ENCODE measurements around the gene PTH.

GRCh38 chr11:13479688-13480087, 16.1 kb downstream of the PTH start:
- TF ChIP-seq CTCF (IDR thresholded peaks at IDR 0.05; ENCODE audit: insufficient read depth, low read depth, low read length) (no peak), EZH2 (IDR thresholded peaks at IDR 0.05; ENCODE audit: insufficient read depth, low read length) (no peak)

Measured in astrocyte (in vitro differentiated cells and primary cell).